ENCODE measurements around the gene VAV1. TPM values are rescaled to one million over a fixed set of nuclear protein-coding genes. Genes with fewer than 3 reads are reported as not detected.

VAV1 gene
- total and polyA plus RNA-seq, 9 of the 15 experiments (the other 6 are each of a cell fraction or from before 2014, with no cell fraction given) = 0.46 to 20.1 (median 11.1) TPM

DNA sequence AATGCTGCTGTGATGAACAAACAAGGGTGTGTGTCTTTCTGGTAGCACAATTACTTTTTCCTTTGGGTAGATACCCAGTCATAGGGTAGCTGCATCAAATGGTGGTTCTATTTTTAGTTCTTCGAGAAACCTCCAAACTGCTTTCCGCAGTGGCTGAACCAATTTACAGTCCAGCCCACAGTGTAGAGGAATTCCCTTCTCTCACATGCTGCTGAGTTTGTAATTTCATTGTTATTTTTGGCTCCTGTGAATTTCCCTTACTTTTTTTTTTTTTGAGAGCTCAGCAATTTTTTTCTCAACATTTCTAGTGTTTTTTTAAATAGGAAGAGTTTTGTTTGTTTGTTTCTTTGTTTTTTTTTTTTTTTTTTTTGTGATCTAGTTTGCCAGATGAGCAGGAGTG lies 77.4 kb downstream of the VAV1 start (continued):
- TF ChIP-seq TAF9B (IDR thresholded peaks at IDR 0.05; ENCODE audit: partially characterized antibody) (no peak), SIN3A (IDR thresholded peaks at IDR 0.05; ENCODE audit: borderline replicate concordance in 2 of 2, control insufficient read depth in 1 of 2, low read depth in 2 of 2, low read length in 2 of 2) (no peak), C11orf30 (IDR thresholded peaks at IDR 0.05; ENCODE audit: low read depth) (peak; percentile 67; the same call in 1 of the 2 replicates), HDAC3 (IDR thresholded peaks at IDR 0.05; ENCODE audit: borderline replicate concordance, partially characterized antibody) (no peak), HNRNPLL (IDR thresholded peaks at IDR 0.05; ENCODE audit: low read depth, low read length, poor library complexity, severe bottlenecking) (no peak), MAFG (tag; conservative IDR thresholded peaks at IDR 0.05) (peak; percentile 57), COPS2 (conservative IDR thresholded peaks at IDR 0.05) (no peak), KLF16 (IDR thresholded peaks at IDR 0.05) (no peak), SP2 (IDR thresholded peaks at IDR 0.05; ENCODE audit: extremely low read depth, low read depth, low read length, poor library complexity, severe bottlenecking) (no peak), CEBPZ (IDR thresholded peaks at IDR 0.05; ENCODE audit: borderline replicate concordance, low read depth, low read length) (no peak), SREBF2 (CRISPR knock-in tag; IDR thresholded peaks at IDR 0.05) (no peak), IRF2 (CRISPR knock-in tag; IDR thresholded peaks at IDR 0.05) (no peak), TFE3 (CRISPR knock-in tag; IDR thresholded peaks at IDR 0.05) (no peak), DNMT1 (IDR thresholded peaks at IDR 0.05) (no peak), ZNF197 (CRISPR knock-in tag; IDR thresholded peaks at IDR 0.05; ENCODE audit: low read depth) (no peak), BRD4 (IDR thresholded peaks at IDR 0.05) (no peak)
- TF ChIP-seq, protein P1, sequence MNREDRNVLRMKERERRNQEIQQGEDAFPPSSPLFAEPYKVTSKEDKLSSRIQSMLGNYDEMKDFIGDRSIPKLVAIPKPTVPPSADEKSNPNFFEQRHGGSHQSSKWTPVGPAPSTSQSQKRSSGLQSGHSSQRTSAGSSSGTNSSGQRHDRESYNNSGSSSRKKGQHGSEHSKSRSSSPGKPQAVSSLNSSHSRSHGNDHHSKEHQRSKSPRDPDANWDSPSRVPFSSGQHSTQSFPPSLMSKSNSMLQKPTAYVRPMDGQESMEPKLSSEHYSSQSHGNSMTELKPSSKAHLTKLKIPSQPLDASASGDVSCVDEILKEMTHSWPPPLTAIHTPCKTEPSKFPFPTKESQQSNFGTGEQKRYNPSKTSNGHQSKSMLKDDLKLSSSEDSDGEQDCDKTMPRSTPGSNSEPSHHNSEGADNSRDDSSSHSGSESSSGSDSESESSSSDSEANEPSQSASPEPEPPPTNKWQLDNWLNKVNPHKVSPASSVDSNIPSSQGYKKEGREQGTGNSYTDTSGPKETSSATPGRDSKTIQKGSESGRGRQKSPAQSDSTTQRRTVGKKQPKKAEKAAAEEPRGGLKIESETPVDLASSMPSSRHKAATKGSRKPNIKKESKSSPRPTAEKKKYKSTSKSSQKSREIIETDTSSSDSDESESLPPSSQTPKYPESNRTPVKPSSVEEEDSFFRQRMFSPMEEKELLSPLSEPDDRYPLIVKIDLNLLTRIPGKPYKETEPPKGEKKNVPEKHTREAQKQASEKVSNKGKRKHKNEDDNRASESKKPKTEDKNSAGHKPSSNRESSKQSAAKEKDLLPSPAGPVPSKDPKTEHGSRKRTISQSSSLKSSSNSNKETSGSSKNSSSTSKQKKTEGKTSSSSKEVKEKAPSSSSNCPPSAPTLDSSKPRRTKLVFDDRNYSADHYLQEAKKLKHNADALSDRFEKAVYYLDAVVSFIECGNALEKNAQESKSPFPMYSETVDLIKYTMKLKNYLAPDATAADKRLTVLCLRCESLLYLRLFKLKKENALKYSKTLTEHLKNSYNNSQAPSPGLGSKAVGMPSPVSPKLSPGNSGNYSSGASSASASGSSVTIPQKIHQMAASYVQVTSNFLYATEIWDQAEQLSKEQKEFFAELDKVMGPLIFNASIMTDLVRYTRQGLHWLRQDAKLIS (CRISPR knock-in tag; IDR thresholded peaks at IDR 0.05) = no peak
- TF ChIP-seq, protein P2, sequence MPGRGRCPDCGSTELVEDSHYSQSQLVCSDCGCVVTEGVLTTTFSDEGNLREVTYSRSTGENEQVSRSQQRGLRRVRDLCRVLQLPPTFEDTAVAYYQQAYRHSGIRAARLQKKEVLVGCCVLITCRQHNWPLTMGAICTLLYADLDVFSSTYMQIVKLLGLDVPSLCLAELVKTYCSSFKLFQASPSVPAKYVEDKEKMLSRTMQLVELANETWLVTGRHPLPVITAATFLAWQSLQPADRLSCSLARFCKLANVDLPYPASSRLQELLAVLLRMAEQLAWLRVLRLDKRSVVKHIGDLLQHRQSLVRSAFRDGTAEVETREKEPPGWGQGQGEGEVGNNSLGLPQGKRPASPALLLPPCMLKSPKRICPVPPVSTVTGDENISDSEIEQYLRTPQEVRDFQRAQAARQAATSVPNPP (IDR thresholded peaks at IDR 0.05; ENCODE audit: borderline replicate concordance, insufficient read depth, insufficient read length) = no peak

Data from K562 (cell line).